GM23338 (cell line): ENCODE data around the gene ZBTB20. TPM values are rescaled to one million over a fixed set of nuclear protein-coding genes. Genes with fewer than 3 reads are reported as not detected.

Source experiments
- ATAC-seq: fragments of 200-7000 bp; cut with Tn5 transposase; 3 replicates; pipeline ENCODE4 v1.9.1; 2020
- DNase-seq: peaks from one replicate; pipeline ENCODE4 v3.0.0-alpha.2; 2015; ENCODE audit warnings: low spot score
- H2AFZ ChIP-seq: fragments of 200-600 bp; sonication (generic); 2 replicates; pipeline ENCODE4 v1.8.0; 2016; ENCODE audit warnings: antibody characterized with exemption, mild to moderate bottlenecking, moderate library complexity
- H3F3A ChIP-seq: fragments of 200-600 bp; sonication (generic); replicated peaks from 2 replicates; pipeline ENCODE4 v1.8.0; 2017; ENCODE audit warnings: antibody characterized with exemption, mixed run types, low read depth
- H3K27ac ChIP-seq: fragments of 200-600 bp; sonication (generic); 2 replicates; pipeline ENCODE4 v1.6.1; 2016; ENCODE audit warnings: low read depth
- H3K27me3 ChIP-seq: fragments of 200-600 bp; sonication (generic); 2 replicates; pipeline ENCODE4 v1.8.0; 2016; ENCODE audit warnings: mild to moderate bottlenecking, mixed run types, moderate library complexity; ENCODE audit not compliant: insufficient read depth
- H3K36me3 ChIP-seq: fragments of 200-600 bp; sonication (generic); 2 replicates; pipeline ENCODE4 v1.8.0; 2016; ENCODE audit warnings: mild to moderate bottlenecking; ENCODE audit not compliant: insufficient read depth
- H3K4me1 ChIP-seq: fragments of 200-600 bp; sonication (generic); 2 replicates; pipeline ENCODE4 v1.8.0; 2016; ENCODE audit warnings: mild to moderate bottlenecking, moderate library complexity; ENCODE audit not compliant: insufficient read depth
- H3K4me2 ChIP-seq: fragments of 200-600 bp; sonication (generic); 2 replicates; pipeline ENCODE4 v1.7.1; 2017; ENCODE audit warnings: mixed run types
- H3K4me3 ChIP-seq: fragments of 200-600 bp; sonication (generic); 2 replicates; pipeline ENCODE4 v1.6.1; 2016; ENCODE audit warnings: mixed run types
- H3K79me2 ChIP-seq: fragments of 200-600 bp; sonication (generic); replicated peaks from 2 replicates; pipeline ENCODE4 v1.8.0; 2017; ENCODE audit warnings: mild to moderate bottlenecking; ENCODE audit not compliant: insufficient read depth
- H3K9me2 ChIP-seq: fragments of 200-600 bp; sonication (generic); 2 replicates; pipeline ENCODE4 v1.8.0; 2017; ENCODE audit not compliant: insufficient read depth
- H4K20me1 ChIP-seq: fragments of 200-600 bp; sonication (generic); replicated peaks from 2 replicates; pipeline ENCODE4 v1.8.0; 2017; ENCODE audit warnings: mild to moderate bottlenecking; ENCODE audit not compliant: insufficient read depth
- H3K27ac Mint-ChIP-seq: 2 replicates; pipeline ENCODE4 v1.8.0; 2020; ENCODE audit warnings: inconsistent platforms, mild to moderate bottlenecking, moderate library complexity, mixed read lengths
- H3K27me3 Mint-ChIP-seq: 3 replicates; pipeline ENCODE4 v1.8.0; 2022; ENCODE audit warnings: low read depth, mild to moderate bottlenecking, moderate library complexity, mixed read lengths, inconsistent platforms; ENCODE audit not compliant: insufficient read depth, poor library complexity
- H3K36me3 Mint-ChIP-seq: 3 replicates; pipeline ENCODE4 v1.8.0; 2021; ENCODE audit warnings: low read depth, mild to moderate bottlenecking, inconsistent platforms, moderate library complexity, mixed read lengths
- H3K4me1 Mint-ChIP-seq: 3 replicates; pipeline ENCODE4 v1.8.0; 2020; ENCODE audit warnings: mild to moderate bottlenecking, inconsistent platforms, mixed read lengths
- H3K4me3 Mint-ChIP-seq: 3 replicates; pipeline ENCODE4 v1.8.0; 2021; ENCODE audit warnings: moderate library complexity, mild to moderate bottlenecking, inconsistent platforms, mixed read lengths
- H3K9me3 Mint-ChIP-seq: 3 replicates; pipeline ENCODE4 v1.8.0; 2020; ENCODE audit warnings: moderate library complexity, mild to moderate bottlenecking, inconsistent platforms, mixed read lengths
- EZH2phosphoT487 ChIP-seq: fragments of 200-600 bp; sonication (generic); IDR thresholded peaks from one replicate; pipeline ENCODE4 v1.8.1; 2018; ENCODE audit warnings: antibody characterized with exemption; ENCODE audit not compliant: unreplicated experiment
- JUNB ChIP-seq: IDR thresholded peaks from one replicate; pipeline ENCODE4 v1.6.1; 2016; ENCODE audit warnings: antibody characterized with exemption; ENCODE audit not compliant: unreplicated experiment
- NANOG ChIP-seq: IDR thresholded peaks from 2 replicates; pipeline ENCODE4 v1.6.1; 2016; ENCODE audit warnings: antibody characterized with exemption, borderline replicate concordance
- POLR2AphosphoS5 ChIP-seq: IDR thresholded peaks from 2 replicates; pipeline ENCODE4 v1.6.1; 2016; ENCODE audit warnings: antibody characterized with exemption, low read depth
- STAT1 ChIP-seq: IDR thresholded peaks from one replicate; pipeline ENCODE4 v1.6.1; 2016; ENCODE audit warnings: antibody characterized with exemption; ENCODE audit not compliant: unreplicated experiment
- ZNF114 ChIP-seq: fragments of 250-450 bp; sonication (Bioruptor Pico); IDR thresholded peaks from 2 replicates; pipeline ENCODE4 v1.5.0; 2020; ENCODE audit warnings: mild to moderate bottlenecking, moderate library complexity
- ZNF462 ChIP-seq: fragments of 250-450 bp; sonication (Bioruptor Pico); IDR thresholded peaks from 2 replicates; pipeline ENCODE4 v1.5.0; 2020; ENCODE audit warnings: mild to moderate bottlenecking, moderate library complexity
- polyA plus RNA-seq: library from polyadenylated mRNA; unstranded; fragments of >200 nt; fragmentation: Nextera tagmentation; extraction: Ambion mirVana; gene quantifications from 2 replicates; pipeline ENCODE4 v1.2.1, GENCODE V29; 2016
- total RNA-seq: library from RNA; depleted of rRNA; stranded (reverse); fragments of >200 nt; shearing (Covaris generic); gene quantifications from 2 replicates; pipeline ENCODE4 v1.2.3, GENCODE V29; 2014
- TF ChIP-seq, protein P1 (sequence below): IDR thresholded peaks from 2 replicates; pipeline ENCODE4 v1.6.1; 2016; ENCODE audit warnings: antibody characterized with exemption

The ZBTB20 gene
- total and polyA plus RNA-seq, 2 experiments from 2014 or later, result 2.0 to 3.3 TPM

GRCh38 chr3:114697401-114697800 is 449.7 kb downstream of the ZBTB20 start (continued):
- no peak for TF ChIP-seq ZNF462
- TF ChIP-seq NANOG, result no peak

- DNase-seq, result no peak
- H2AFZ ChIP-seq, result no peak overlapping the region
- ATAC-seq, result no peak
- H3F3A ChIP-seq, result no peaks in the 10 kb centered on the region
- no peaks in the 10 kb centered on the region for H4K20me1 ChIP-seq
- no peaks in the 10 kb centered on the region for H3K9me3 Mint-ChIP-seq
- no peak overlapping the region for H3K4me3 ChIP-seq
- H3K27ac Mint-ChIP-seq, result peak overlapping the region; percentile 1; the same call in 1 of the 2 replicates
- H3K4me1 Mint-ChIP-seq, result peaks cover 47% of the 10 kb centered on the region
- H3K4me2 ChIP-seq, result peak overlapping the region; percentile 53
- no peak overlapping the region; the same call in 2 of the 3 replicates for H3K4me3 Mint-ChIP-seq
- H3K4me1 ChIP-seq, result peaks cover 31% of the 10 kb centered on the region
- H3K36me3 ChIP-seq, result no peaks in the 10 kb centered on the region
- no peaks in the 10 kb centered on the region for H3K79me2 ChIP-seq
- no peaks in the 10 kb centered on the region for H3K9me2 ChIP-seq
- H3K36me3 Mint-ChIP-seq, result no peaks in the 10 kb centered on the region
- H3K27me3 ChIP-seq, result no peaks in the 10 kb centered on the region
- no peak overlapping the region for H3K27ac ChIP-seq
- no peaks in the 10 kb centered on the region for H3K27me3 Mint-ChIP-seq
- TF ChIP-seq, protein P1, sequence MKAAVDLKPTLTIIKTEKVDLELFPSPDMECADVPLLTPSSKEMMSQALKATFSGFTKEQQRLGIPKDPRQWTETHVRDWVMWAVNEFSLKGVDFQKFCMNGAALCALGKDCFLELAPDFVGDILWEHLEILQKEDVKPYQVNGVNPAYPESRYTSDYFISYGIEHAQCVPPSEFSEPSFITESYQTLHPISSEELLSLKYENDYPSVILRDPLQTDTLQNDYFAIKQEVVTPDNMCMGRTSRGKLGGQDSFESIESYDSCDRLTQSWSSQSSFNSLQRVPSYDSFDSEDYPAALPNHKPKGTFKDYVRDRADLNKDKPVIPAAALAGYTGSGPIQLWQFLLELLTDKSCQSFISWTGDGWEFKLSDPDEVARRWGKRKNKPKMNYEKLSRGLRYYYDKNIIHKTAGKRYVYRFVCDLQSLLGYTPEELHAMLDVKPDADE, result no peak
- TF ChIP-seq POLR2AphosphoS5 (no peak), JUNB (no peak), ZNF114 (CRISPR knock-in tag) (no peak), ZNF462 (no peak), STAT1 (no peak), EZH2phosphoT487 (no peak)
Observed at GRCh38 chr3:114694251-114694650, 452.8 kb downstream of the ZBTB20 start.
